ENCODE results near the gene SFTA2. TPM values are rescaled to one million over a fixed set of nuclear protein-coding genes. Genes with fewer than 3 reads are reported as not detected.

Gene SFTA2
- total RNA-seq, 1 experiment from 2014 or later = not detected

GRCh38 chr6:30915591-30915946 is 16.4 kb downstream of the SFTA2 start:
- H3K9me3 Mint-ChIP-seq (ENCODE audit: unreplicated experiment) = no peaks in the 10 kb centered on the region
- H3K4me1 Mint-ChIP-seq (ENCODE audit: insufficient read depth, unreplicated experiment) = peaks cover 18% of the 10 kb centered on the region
- TF ChIP-seq CTCF (IDR thresholded peaks at IDR 0.05; ENCODE audit: unreplicated experiment) = peak; percentile 83
- H3K27me3 Mint-ChIP-seq (ENCODE audit: insufficient read depth, unreplicated experiment) = no peaks in the 10 kb centered on the region
- H3K36me3 Mint-ChIP-seq (ENCODE audit: insufficient read depth, unreplicated experiment) = peaks cover 52% of the 10 kb centered on the region
- H3K27ac Mint-ChIP-seq (ENCODE audit: low read depth, unreplicated experiment) = peak overlapping the region; percentile 92
- intact Hi-C loops (cut with micrococcal nuclease) = loop anchor here (1.0 kb wide), 3 partner anchors 27 to 155 kb away; no protein-coding TSS in a partner anchor
- ChIA-PET POLR2A (interaction anchor here (0.7 to 5.4 kb wide), 32 partner anchors 10 to 200 kb away, joined by 3 to 100 read pairs (median 5); partner anchors contain the start of genes DDR1, MUC21 and PSORS1C1), CTCF (interaction anchor here (0.5 to 21.4 kb wide), 53 partner anchors 9 to 1050 kb away, joined by 3 to 749 read pairs (median 6); partner anchors contain the start of genes DDR1, MUC21, MUC22 and MUCL3)
- no TSS peak for BruUV-seq (replicated peaks)
- peak; percentile 75 for DNase-seq (ENCODE audit: unreplicated experiment)
- peak overlapping the region; percentile 77 for H3K4me3 Mint-ChIP-seq (ENCODE audit: unreplicated experiment)

GRCh38 chr6:30914854-30915590 is 16.9 kb downstream of the SFTA2 start:
- peak overlapping the region; percentile 77 for H3K4me3 Mint-ChIP-seq (ENCODE audit: unreplicated experiment)
- no peak for TF ChIP-seq CTCF (IDR thresholded peaks at IDR 0.05; ENCODE audit: unreplicated experiment)
- H3K9me3 Mint-ChIP-seq (ENCODE audit: unreplicated experiment) = no peaks in the 10 kb centered on the region
- H3K36me3 Mint-ChIP-seq (ENCODE audit: insufficient read depth, unreplicated experiment) = peaks cover 46% of the 10 kb centered on the region
- H3K27me3 Mint-ChIP-seq (ENCODE audit: insufficient read depth, unreplicated experiment) = no peaks in the 10 kb centered on the region
- peaks cover 18% of the 10 kb centered on the region for H3K4me1 Mint-ChIP-seq (ENCODE audit: insufficient read depth, unreplicated experiment)
- ChIA-PET CTCF (interaction anchor here (0.5 to 21.4 kb wide), 49 partner anchors 8 to 1051 kb away, joined by 3 to 749 read pairs (median 6); partner anchors contain the start of genes DDR1, MUCL3, PSORS1C1 and SFTA2), POLR2A (interaction anchor here (0.8 to 5.4 kb wide), 34 partner anchors 11 to 224 kb away, joined by 3 to 100 read pairs (median 5); partner anchors contain the start of genes DDR1, FLOT1, MUC21 and NRM)
- no peak for DNase-seq (ENCODE audit: unreplicated experiment)
- H3K27ac Mint-ChIP-seq (ENCODE audit: low read depth, unreplicated experiment) = peak overlapping the region; percentile 92
- no TSS peak for BruUV-seq (replicated peaks)
- intact Hi-C loops (cut with micrococcal nuclease) = loop anchor here (1.0 kb wide), 4 partner anchors 27 to 155 kb away; no protein-coding TSS in a partner anchor

GRCh38 chr6:30914076-30914853 is 17.7 kb downstream of the SFTA2 start, which contains the start of gene VARS2:
Gene VARS2 (plus strand): TSS chr6:30914238. CDS start chr6:30914837, 599 bp downstream.
- POLR2A ChIA-PET = interaction anchor here (0.6 to 5.4 kb wide), 39 partner anchors 12 to 297 kb away, joined by 3 to 100 read pairs (median 5); partner anchors contain the start of genes DDR1, FLOT1, NRM and PPP1R10
- CTCF ChIA-PET = interaction anchor here (0.5 to 21.4 kb wide), 46 partner anchors 11 to 245 kb away, joined by 3 to 749 read pairs (median 6); partner anchors contain the start of genes DDR1, MUCL3, PSORS1C1 and SFTA2
- intact Hi-C loops (cut with micrococcal nuclease) = loop anchor here (1.0 kb wide), 1 partner anchor 86 kb away; no protein-coding TSS in a partner anchor

More at GRCh38 chr6:30914076-30914853, 17.7 kb downstream of the SFTA2 start, which contains the start of gene VARS2:
- BruUV-seq (replicated peaks) = TSS peak; percentile 51
- peak within 1 kb of the TSS; percentile 77 for H3K4me3 Mint-ChIP-seq (ENCODE audit: unreplicated experiment)
- DNase-seq (ENCODE audit: unreplicated experiment) = peak; percentile 93
- H3K9me3 Mint-ChIP-seq (ENCODE audit: unreplicated experiment) = no peaks in the 10 kb centered on the region
- peaks cover 19% of the 10 kb centered on the region for H3K4me1 Mint-ChIP-seq (ENCODE audit: insufficient read depth, unreplicated experiment)
- no peak for TF ChIP-seq CTCF (IDR thresholded peaks at IDR 0.05; ENCODE audit: unreplicated experiment)
- H3K27ac Mint-ChIP-seq (ENCODE audit: low read depth, unreplicated experiment) = peak within 1 kb of the TSS; percentile 92
- H3K36me3 Mint-ChIP-seq (ENCODE audit: insufficient read depth, unreplicated experiment) = peaks cover 44% of the 10 kb centered on the region
- no peaks in the 10 kb centered on the region for H3K27me3 Mint-ChIP-seq (ENCODE audit: insufficient read depth, unreplicated experiment)

Measured in MCF 10A (cell line).